NCI-H1436 (cell line): Measurements from ENCODE around the gene UMPS.
"Not testable (repeated sequence)": the region's sequence is repeated elsewhere in the genome, so short reads cannot be mapped to it uniquely, and the experiment has no call there.

Source experiments
- DNase-seq: peaks from one replicate; lab custom pipeline; 2025; lab: John Stamatoyannopoulos, UW

The UMPS gene

DNA sequence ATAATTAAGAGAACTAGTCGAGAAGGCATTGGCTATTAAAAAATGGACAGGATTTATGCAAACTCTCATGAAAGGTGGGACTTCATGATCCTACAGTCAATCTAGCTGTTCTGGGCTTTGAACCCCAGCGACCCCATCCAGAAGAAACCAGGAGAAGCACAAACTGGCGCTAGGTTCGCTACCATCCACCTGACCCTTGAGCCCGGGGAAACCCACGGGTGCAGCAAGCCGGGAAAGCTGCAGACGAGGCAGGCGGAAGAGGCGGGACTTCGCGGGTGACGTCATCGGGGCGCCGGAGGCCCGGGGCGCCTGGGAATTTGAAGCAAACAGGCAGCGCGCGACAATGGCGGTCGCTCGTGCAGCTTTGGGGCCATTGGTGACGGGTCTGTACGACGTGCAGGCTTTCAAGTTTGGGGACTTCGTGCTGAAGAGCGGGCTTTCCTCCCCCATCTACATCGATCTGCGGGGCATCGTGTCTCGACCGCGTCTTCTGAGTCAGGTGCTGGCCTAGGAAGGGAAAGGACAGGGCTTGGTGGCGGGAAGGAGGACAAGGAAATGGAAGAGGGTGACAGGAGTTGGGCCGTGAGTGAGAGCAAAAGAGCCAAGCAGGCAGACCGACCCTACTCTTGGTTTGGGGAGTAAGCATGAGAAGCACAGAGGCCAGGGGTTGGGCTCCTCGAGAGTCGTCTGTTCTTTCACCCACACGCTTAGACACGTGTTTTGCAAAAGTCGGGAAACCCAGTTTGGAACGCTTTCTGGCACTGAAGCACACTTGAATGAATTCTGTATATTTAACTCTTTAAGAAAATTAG lies at the start of gene UMPS:
Gene UMPS (plus strand): TSS at position 324 of the 812 bp plus-strand sequence. CDS start 20 bp downstream, at position 344.
- peak; percentile 89 for DNase-seq

DNA sequence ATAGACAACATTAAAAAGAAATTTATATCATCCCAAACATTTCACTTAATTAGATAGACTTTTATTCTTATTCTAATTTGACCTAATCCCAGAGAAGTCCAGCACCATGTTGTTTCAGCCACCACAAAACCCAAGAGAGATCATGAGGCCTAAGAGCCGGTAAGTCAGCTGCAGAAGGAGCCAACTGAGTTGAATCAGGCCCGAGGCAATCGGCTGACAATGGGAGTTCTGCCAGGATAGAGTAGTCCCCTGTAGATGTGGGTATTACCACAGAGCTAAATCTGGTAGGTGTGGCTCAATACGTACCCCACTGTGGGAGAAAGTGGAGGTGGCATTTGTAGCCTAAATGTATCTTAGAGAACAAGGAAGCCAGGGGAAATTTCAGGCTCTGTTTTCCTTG lies 49.7 kb upstream of the UMPS start:
- DNase-seq = no peak

DNA sequence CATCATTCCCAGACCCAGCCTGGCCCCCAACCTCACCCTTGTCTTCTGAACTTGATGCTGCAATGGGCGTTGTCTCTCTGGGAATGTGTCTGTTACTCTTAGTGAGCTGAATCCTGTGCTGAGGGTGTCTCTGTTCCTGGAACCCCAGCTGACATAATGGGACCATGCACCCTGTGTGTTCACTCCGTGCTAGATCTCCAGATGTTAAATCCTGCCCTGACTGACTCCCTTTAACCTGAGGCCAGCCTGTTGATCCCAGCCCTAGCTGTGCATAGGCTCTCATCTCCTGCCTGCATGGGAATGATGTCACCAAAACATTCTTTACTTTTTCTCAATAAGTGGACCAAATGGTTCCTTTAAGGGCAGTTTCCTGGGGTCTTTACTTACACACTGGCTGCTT lies 48.0 kb upstream of the UMPS start:
- DNase-seq = no peak

DNA sequence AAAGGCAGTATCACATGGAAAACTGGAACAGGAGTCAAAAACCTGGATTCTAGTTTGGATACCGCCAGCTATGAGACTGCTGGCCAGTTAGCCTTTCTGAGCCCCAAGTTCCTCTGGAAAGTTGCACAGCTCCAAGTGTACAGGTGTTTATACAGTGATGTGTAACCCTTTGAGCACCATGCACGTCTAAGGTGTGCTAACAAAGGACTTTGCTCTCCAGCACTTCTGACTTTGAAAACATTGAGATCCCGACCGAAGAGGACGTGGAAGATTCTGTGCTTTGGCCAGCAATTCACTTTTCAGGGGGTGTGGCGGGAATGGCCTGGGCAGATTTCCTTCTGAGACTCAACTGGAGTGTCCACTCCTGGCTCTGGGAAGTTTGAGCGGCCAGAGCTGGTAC lies 45.8 kb upstream of the UMPS start:
- DNase-seq = no peak

DNA sequence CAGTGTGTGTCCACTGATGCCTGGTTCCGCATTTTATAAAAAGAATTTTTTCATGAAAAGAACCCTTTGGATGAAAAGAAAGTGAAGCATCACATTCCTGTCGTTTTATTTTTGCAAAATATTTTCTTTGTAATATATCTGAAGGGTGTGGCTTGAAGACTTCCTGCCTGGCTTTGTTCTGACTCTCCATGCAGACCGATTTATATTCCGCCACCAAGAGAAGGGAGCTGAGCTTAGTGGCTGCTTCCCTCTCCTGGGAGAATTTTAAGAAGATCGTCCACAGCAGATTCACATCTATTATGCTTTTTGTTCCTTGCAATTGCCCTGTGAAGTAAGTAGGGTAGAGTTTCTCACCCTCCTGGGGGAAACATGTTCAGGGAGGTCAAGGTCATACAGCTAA lies 45.2 kb upstream of the UMPS start:
- no peak for DNase-seq

DNA sequence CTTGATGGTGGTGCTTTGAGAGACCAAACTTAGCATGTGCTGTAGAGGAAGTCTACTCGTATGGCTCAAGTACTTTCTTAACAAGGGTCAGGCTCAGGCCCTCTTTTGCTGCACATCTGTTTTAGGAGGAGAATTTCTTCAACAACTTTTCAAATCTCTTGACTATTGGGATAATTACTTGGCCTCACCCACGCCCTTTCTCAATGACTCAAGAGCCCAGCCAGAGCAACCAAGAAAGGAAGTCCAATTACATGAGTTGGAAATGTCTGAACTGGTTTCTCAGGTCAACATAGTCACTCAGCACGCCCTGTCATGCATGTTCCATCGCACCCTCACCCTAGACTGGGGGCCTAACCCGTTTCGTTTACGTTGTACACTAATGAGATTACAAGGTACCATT lies 44.8 kb upstream of the UMPS start:
- DNase-seq = no peak

DNA sequence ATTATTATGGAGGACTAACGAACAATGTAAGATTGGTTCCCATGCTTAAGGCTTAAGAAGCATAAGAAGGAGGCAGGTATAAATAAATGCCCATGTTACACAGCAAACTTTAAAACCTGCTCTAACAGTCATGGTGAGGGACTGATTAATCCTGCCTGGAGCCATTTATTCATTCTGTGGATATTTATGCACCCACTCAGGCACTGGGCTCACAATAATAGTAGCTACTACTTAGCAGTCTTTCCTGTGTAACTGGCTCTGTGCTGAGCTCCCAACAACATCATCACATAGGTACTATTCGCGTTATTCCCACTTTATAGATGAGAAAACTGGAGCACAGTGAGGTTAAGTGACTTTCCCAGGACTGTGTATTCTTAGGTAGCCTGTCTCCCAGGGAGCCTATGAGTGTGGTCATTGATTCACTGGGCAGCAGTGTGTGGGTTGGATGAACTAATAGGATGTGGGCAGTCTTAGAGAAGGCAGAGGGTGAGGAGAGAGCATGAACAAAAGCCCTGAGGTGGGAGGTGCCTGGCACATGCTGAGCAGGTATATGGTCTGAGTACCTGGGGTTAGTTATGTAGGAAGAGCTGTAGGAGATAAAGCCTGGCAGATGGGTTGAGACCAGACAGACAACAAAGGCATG lies 44.1 kb upstream of the UMPS start:
- no peak for DNase-seq

DNA sequence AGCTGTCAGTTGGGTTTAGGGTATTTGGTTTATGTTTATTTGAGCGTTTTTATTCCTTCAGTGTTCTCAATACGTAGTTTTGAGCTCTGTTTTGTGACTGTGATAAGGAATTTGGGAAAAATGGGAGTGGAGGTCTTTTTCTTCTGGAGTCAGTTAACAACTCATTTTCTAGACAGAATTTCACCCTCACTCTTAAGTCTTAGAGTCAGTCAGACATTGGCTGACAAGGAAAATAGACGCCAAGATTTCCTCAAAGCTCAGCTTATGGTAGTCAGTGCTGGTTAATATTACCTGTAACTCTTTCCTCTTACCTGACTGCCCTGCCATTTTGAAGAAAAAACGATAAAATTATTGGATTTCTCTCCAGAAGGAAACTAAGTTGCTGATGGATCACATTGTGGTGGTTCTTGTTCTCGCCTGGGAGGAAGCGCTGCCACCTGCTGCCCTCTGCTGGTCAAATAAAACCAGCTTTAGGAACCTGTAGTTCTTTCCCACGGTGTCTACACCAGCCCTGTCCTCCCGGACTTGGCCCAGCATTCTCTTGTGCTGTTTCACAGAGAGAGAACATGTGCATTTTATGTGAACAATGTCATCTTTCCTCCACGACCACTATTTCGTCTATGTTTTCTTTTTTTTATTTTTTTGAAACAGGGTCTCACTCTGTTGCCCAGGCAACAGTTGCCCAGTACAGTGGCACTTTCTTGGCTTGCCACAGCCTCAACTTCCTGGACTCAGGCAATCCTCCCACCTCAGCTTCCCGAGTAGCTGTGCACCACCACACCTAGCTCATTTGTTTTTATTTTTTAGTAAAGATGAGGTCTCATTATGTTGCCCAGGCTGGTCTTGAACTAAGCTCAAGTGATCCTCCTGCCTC lies 41.4 kb upstream of the UMPS start:
- peak; percentile 60 for DNase-seq

DNA sequence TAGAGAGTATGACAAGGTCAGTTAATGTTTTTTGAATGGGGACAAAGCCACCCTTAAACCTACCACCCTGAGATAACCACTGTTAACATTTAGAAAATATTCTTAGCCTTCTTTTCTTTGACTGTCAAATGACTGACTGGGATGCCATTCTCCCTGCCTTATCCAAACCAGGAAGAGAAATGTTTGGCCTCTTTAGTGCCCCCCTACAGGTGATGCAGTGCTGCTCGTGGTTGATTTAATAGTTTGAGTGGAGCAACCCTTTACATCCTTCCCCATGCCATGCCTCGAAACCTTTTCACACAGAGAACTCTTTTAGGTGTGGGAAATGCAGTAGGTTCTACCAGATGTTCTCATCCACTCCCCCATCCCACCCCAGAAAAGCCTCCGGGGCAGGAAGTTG lies 38.7 kb upstream of the UMPS start:
- no peak for DNase-seq

DNA sequence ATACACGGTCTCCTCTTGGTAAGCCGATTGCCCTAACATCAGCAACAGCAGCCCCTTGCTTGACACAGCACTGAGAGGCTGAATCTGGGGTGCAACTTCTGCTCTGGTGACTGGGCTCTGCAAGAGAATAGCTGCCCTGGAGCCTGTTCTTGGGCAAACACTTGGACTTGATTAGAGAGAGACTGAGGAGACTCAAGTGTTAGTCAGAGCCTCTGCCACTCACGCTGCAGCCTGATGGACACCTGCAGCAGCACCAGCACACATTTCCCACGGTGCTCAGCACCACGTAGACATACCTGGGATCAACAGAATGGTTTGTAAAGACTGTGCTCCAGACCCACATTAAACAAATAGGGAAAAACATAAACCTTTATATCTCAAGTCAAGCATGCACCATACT lies 35.8 kb upstream of the UMPS start:
- DNase-seq = no peak

DNA sequence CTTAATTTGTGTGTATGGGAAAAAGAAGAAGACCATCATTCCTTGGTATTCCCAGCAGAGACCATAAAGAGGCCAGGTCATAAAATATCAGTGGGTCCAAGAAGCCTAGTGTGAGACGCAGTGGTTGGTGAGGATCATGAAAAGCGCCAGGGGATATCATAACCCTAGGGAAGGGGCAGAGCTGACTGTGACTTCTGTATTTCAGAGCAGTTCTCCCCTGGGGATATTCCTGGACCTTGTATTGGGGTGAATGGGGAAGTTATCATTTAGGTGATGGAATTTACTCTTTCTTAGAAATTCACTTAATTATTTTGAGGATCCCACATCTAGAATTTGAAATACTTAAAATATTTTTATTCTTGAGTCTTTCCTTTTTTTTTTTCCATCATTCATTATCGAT lies 34.9 kb upstream of the UMPS start:
- no peak for DNase-seq

DNA sequence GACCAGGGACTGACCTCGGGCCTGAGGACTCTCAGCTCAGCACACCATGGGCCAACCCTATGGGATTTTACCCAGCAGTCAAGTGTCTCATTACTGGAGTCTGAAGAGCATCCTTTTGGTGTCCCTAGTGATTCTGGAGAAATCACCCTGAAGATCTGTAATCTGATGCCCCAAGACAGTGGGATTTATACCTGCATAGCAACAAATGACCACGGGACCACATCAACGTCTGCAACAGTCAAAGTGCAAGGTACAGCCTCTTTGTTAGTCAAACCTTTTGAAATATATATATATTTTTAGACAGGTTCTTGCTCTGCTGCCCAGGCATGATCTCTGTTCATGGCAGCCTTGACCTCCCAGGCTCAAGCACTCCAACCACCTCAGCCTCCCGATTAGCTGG lies 34.2 kb upstream of the UMPS start:
- no peak for DNase-seq

DNA sequence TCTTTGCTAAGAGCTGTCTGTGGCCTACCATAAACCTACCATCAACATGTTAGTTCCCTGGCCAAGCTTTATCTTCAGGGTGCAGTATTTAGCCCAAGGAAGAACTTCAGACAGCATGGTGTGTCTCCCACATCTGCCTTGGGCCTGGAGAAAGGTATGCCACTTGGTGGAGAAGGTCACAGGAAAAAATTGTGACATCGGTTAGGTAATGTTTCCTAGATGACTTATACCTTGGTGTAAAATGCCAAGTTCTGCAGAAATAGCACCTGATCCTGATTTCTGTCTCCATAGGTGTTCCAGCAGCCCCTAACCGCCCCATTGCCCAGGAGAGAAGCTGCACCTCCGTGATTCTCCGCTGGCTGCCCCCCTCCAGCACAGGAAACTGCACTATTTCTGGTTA lies 33.0 kb upstream of the UMPS start:
- DNase-seq = no peak

DNA sequence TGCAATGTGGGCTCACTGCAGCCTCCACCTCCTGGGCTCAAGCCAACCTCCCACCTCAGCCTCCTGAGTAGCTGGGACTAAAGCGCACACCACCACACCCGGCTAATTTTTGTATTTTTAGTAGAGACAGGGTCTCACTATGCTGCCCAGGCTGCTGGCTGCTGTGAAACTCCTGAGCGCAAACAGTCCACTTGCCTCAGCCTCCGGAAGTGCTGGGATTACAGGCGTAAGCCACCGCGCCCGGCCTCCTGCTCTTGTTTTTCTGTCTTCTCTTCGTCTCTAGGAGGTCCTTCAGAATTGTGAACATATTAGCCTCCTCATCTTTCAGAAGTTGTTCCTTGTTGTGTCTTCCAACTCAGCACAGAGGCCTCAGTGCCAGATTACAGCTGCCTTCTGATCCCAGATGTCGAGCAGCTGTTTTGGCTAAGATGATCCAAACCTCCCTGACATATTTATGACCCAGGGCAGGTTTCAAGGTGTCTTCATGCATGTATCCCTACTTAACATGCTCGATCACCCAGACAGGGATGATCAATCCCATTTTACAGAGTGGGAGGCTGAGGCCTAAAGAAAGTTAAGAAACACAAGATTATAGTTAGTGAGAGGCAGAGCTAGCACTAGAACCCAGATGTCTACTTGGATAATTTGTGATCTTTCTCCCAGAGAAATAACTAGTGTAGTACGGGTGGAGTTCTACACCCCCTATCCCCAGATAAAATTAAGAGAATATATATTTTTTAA lies 32.1 kb upstream of the UMPS start:
- no peak for DNase-seq

DNA sequence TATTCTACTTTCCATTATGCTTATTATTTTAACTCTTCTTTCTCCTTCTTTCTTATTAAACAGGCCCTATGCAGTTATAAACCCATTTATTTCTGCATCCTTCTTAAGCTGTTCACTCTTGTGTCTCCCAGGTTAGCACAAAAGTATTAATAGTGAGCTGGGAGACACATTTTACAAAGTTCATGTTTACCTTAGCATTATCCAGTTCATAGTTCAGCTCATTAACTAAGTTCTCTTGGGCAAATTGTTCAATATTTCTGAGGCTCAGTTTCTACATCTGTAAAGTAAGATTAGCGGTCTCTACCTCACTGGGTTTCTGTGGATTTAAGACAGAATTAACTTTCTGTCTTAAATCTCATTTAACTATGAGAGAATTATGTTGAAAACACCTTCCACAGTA lies 31.2 kb upstream of the UMPS start:
- DNase-seq = no peak

DNA sequence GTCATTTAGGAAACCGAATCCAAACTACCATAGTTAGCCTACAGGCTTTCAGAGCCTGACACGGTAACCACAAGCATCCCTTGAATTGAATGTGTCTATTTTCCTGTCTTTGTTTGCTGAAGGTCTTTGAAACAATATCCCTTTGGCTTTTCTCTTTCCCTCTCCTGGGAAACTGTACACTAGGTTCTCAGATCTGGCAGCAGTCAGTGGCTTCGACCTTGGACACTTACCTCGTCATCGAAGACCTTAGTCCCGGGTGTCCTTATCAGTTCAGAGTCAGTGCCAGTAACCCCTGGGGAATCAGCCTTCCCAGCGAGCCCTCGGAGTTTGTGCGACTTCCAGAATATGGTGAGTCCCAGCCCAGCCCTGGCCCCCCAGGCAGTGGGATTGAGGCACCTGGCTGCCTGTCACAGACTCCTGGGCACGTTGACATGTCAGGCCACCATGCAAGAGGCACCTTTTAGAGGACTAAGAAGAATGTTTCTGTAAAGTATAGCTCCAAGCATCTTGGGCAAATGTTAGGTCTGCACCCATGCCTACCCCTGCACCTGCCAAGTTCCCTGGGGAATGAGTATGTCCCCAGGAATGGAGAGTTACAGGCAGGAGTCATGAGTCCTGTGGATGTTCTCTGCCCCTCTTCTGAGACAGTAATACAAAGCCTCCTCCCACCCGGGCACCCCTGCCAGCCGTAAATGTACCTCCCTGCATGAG lies 30.4 kb upstream of the UMPS start:
- DNase-seq = no peak

DNA sequence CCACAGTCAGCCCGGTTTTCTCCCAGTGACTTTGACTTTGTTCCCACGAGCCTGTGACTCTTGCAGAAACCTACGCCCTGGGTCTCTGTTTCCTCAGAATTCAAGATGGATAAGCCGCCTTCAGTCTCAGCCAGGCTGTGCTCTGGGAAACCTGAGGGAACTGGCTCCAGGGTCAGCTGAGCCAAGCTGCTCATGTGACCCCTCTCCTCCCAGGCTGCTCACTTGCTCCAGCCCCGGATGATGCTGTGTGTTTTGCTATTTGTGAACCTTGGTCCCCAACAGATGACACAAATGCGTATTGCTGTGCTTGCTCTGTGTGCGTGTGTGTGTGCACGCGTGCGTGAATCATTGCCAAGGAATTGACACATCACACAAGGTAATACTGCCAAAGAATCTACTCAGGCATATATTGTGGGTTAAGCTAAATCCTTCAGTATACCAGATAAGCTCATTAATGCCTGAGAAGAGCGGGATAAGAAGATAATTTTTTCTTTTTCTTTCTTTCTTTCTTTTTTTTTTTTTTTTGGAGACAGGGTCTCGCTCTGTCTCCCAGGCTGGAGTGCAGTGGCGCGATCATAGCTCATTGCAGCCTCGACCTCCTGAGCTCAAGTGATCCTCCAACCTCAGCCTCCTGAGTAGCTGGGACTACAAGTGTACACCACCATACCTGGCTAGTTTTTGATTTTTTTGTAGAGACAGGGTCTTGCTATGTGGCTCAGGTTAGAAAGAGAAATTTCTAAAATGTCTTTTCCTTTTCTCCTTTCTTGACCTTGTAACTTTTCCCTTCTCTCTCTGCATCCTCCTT lies 29.2 kb upstream of the UMPS start:
- no peak for DNase-seq

DNA sequence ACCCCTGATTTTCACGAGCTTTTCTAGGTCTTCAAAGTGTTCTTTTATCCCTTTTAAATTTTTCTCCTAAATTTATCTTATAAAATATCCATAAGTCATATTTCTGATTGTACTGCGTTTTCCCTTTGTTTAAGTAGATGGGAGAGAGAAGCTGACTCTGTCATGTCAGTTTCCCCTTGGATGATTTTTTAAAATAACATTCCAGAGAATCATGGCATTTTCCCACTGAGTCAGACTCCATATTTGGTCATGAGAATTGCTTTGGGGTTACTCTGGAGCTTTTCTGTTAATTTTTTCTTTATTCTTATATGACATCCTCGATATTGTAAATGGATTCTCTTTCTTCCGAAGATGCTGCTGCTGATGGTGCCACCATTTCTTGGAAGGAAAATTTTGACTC lies 28.6 kb upstream of the UMPS start:
- no peak for DNase-seq

DNA sequence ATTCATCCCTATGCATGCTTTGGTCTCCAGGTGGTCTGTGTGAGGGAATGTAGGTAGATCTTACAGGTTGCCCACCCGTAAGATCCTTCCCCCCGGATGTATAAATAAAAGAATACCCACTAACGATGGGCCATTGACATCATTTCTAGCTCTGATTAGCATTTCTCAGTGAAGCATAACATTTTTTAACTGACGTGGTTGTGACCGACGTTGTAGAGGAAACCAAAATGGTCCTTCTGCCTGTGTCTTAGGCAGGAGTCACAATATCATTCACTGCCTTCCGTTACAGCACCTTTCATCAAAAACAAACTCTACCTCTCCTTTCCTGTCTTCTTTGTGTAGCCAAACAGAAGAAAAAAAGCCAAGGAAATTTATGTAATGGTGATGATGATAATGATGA lies 27.3 kb upstream of the UMPS start:
- no peak for DNase-seq

DNA sequence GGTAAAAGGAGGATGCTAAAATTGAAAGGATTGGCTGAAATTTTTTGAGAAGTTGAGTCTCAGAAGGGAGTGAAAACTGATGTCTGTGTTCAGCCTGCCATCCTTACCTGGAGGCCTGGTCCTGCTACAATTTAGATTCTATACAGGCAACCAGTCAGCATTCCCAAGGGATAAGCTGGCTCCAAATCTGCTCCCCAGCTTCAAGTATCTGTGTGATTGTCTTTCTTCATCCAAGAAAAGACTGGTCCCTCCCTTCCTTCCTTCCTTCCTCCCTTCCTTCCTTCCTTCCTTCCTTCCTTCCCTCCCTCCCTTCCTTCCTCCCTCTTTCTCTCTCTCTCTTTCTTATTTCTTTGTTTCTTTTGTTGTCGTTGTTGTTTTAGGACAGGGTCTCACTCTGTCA lies 24.7 kb upstream of the UMPS start:
- no peak for DNase-seq

DNA sequence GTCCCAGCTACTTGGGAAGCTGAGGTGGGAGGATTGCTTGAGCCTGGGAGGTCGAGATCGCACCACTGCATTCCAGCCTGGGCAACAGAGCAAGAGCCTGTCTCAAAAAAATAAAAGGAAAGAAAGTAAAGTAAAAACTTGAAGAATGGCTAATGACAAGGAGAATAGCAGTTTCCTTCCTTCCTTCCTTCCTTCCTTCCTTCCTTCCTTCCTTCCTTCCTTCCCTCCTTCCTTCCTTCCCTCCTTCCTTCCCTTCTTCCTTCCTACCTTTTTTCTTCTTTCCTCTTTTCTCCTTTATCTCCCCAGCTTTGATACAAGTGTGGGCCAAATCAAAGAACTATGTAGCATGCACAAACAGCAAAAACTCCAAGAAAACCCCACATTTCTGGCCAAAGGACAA lies 23.0 kb upstream of the UMPS start:
- DNase-seq = not testable (repeated sequence)
